Trophoblast cell (in vitro differentiated cells and primary cell): Measurements from ENCODE around the gene CCKAR.
"Not testable (repeated sequence)": the region's sequence is repeated elsewhere in the genome, so short reads cannot be mapped to it uniquely, and the experiment has no call there.

Experiments used
- DNase-seq, 2 donors: peaks; one replicate each; pipeline ENCODE4 v3.0.0-alpha.2; 2016
- H2AFZ ChIP-seq: 2 replicates; pipeline ENCODE4 v1.6.1; 2013; ENCODE audit warnings: low read length, moderate library complexity, mild to moderate bottlenecking; ENCODE audit not compliant: insufficient read depth, poor library complexity
- H2AK5ac ChIP-seq: 2 replicates; pipeline ENCODE4 v1.6.1; 2013; ENCODE audit warnings: mild to moderate bottlenecking, low read length
- H2BK120ac ChIP-seq: 2 replicates; pipeline ENCODE4 v1.6.1; 2013; ENCODE audit warnings: low read length, mild to moderate bottlenecking, moderate library complexity; ENCODE audit not compliant: insufficient read depth, poor library complexity
- H2BK12ac ChIP-seq: 2 replicates; pipeline ENCODE4 v1.6.1; 2013; ENCODE audit warnings: mild to moderate bottlenecking, low read length, moderate library complexity
- H2BK5ac ChIP-seq: 2 replicates; pipeline ENCODE4 v1.6.1; 2013; ENCODE audit warnings: low read length, low read depth, moderate library complexity, mild to moderate bottlenecking; ENCODE audit not compliant: poor library complexity
- H3K14ac ChIP-seq: 2 replicates; pipeline ENCODE4 v1.6.1; 2013; ENCODE audit warnings: mild to moderate bottlenecking, low read length
- H3K18ac ChIP-seq: 2 replicates; pipeline ENCODE4 v1.6.1; 2013; ENCODE audit warnings: mild to moderate bottlenecking, low read length
- H3K23ac ChIP-seq: 2 replicates; pipeline ENCODE4 v1.6.1; 2013; ENCODE audit warnings: low read length
- H3K27ac ChIP-seq: 2 replicates; pipeline ENCODE4 v1.5.1; 2013; ENCODE audit warnings: low read depth, mild to moderate bottlenecking, inconsistent platforms, low read length, moderate library complexity
- H3K27me3 ChIP-seq: 2 replicates; pipeline ENCODE4 v1.6.1; 2013; ENCODE audit warnings: inconsistent platforms, mild to moderate bottlenecking, low read length, moderate library complexity; ENCODE audit not compliant: insufficient read depth
- H3K36me3 ChIP-seq, 2 experiments: 1 replicate in 1 of 2; 2 replicates in 1 of 2; pipeline ENCODE4 v1.6.1; 2013; ENCODE audit warnings: low read length in 2 of 2, mild to moderate bottlenecking in 2 of 2, moderate library complexity in 1 of 2; ENCODE audit not compliant: insufficient read depth in 2 of 2, control insufficient read depth in 1 of 2
- H3K4ac ChIP-seq: 2 replicates; pipeline ENCODE4 v1.6.1; 2013; ENCODE audit warnings: low read depth, mild to moderate bottlenecking, low read length, moderate library complexity
- H3K4me1 ChIP-seq, 2 experiments: 1 replicate in 1 of 2; 2 replicates in 1 of 2; pipeline ENCODE4 v1.6.1; 2013; ENCODE audit warnings: low read length in 2 of 2, mild to moderate bottlenecking in 2 of 2, moderate library complexity in 1 of 2; ENCODE audit not compliant: insufficient read depth in 2 of 2, control insufficient read depth in 1 of 2
- H3K4me2 ChIP-seq: 2 replicates; pipeline ENCODE4 v1.6.1; 2013; ENCODE audit warnings: inconsistent platforms, mild to moderate bottlenecking, low read length, moderate library complexity
- H3K4me3 ChIP-seq: 2 replicates; pipeline ENCODE4 v1.5.1; 2013; ENCODE audit warnings: mild to moderate bottlenecking, low read depth, low read length, inconsistent platforms
- H3K79me1 ChIP-seq: one replicate; pipeline ENCODE4 v1.6.1; 2013; ENCODE audit warnings: low read length
- H3K79me2 ChIP-seq: 2 replicates; pipeline ENCODE4 v1.6.1; 2013; ENCODE audit warnings: low read length, mild to moderate bottlenecking; ENCODE audit not compliant: control insufficient read depth, insufficient read depth, poor library complexity
- H3K9ac ChIP-seq: 2 replicates; pipeline ENCODE4 v1.6.1; 2013; ENCODE audit warnings: mild to moderate bottlenecking, low read length
- H3K9me3 ChIP-seq: 2 replicates; pipeline ENCODE4 v1.6.1; 2013; ENCODE audit warnings: low read depth, mild to moderate bottlenecking, control low read depth, inconsistent platforms, low read length; ENCODE audit not compliant: insufficient read depth
- H4K12ac ChIP-seq: 2 replicates; pipeline ENCODE4 v1.6.1; 2013; ENCODE audit warnings: low read depth, mild to moderate bottlenecking, low read length, moderate library complexity
- H4K8ac ChIP-seq: 2 replicates; pipeline ENCODE4 v1.6.1; 2013; ENCODE audit warnings: low read depth, mild to moderate bottlenecking, low read length, moderate library complexity
- H4K91ac ChIP-seq: one replicate; pipeline ENCODE4 v1.6.1; 2013; ENCODE audit warnings: low read depth, mild to moderate bottlenecking, low read length, moderate library complexity
- WGBS: extraction: QIAGEN DNeasy Blood & Tissue Kit; methylation state at CpG from one replicate; pipeline ENCODE4 v1.1.7; 2013; ENCODE audit warnings: missing lambda C conversion rate; ENCODE audit not compliant: insufficient read length, insufficient coverage; ENCODE audit errors: extremely low coverage; 5-methylcytosine and 5-hydroxymethylcytosine counted together

The CCKAR gene

GRCh38 chr4:26500565-26500999 lies 10.3 kb upstream of the CCKAR start:
- not testable (repeated sequence) for H4K8ac ChIP-seq, H3K9me3 ChIP-seq, H3K9ac ChIP-seq, H3K79me2 ChIP-seq, H3K27ac ChIP-seq, H3K23ac ChIP-seq, H2BK5ac ChIP-seq, H3K27me3 ChIP-seq, H3K4ac ChIP-seq, H2BK12ac ChIP-seq, H4K12ac ChIP-seq, H3K4me1 ChIP-seq, H3K4me3 ChIP-seq, H2BK120ac ChIP-seq, H3K14ac ChIP-seq, H3K36me3 ChIP-seq, H3K18ac ChIP-seq, H2AFZ ChIP-seq, H2AK5ac ChIP-seq, H4K91ac ChIP-seq, H3K4me2 ChIP-seq, H3K79me1 ChIP-seq
- peak; percentile 62 to 81 for DNase-seq
- no CpG with 5 or more reads among the region's 9 CpGs for WGBS

- H3K27ac ChIP-seq = no peak overlapping the region
- H3K4me2 ChIP-seq = no peak overlapping the region
- no peak overlapping the region for H2AK5ac ChIP-seq
- no peak overlapping the region for H4K12ac ChIP-seq
- no peaks in the 10 kb centered on the region for H3K36me3 ChIP-seq
- H3K79me2 ChIP-seq = no peaks in the 10 kb centered on the region
- H3K9ac ChIP-seq = no peak overlapping the region
- H2BK5ac ChIP-seq = no peak overlapping the region
- no peaks in the 10 kb centered on the region for H3K4me1 ChIP-seq
- no peak overlapping the region for H4K91ac ChIP-seq
- WGBS = no CpG with 5 or more reads among the region's 8 CpGs
- H2AFZ ChIP-seq = no peak overlapping the region
- no peak overlapping the region for H3K23ac ChIP-seq
- H3K9me3 ChIP-seq = peaks cover 1% of the 10 kb centered on the region
- DNase-seq = no peak
- no peak overlapping the region for H3K18ac ChIP-seq
- H3K27me3 ChIP-seq = no peaks in the 10 kb centered on the region
- no peak overlapping the region for H4K8ac ChIP-seq
- no peak overlapping the region for H3K4ac ChIP-seq
- no peak overlapping the region for H2BK12ac ChIP-seq
- no peaks in the 10 kb centered on the region for H3K79me1 ChIP-seq
- H2BK120ac ChIP-seq = no peak overlapping the region
- no peak overlapping the region for H3K4me3 ChIP-seq
- H3K14ac ChIP-seq = no peak overlapping the region
Measured at GRCh38 chr4:26496207-26496783, 6.0 kb upstream of the CCKAR start.

DNA sequence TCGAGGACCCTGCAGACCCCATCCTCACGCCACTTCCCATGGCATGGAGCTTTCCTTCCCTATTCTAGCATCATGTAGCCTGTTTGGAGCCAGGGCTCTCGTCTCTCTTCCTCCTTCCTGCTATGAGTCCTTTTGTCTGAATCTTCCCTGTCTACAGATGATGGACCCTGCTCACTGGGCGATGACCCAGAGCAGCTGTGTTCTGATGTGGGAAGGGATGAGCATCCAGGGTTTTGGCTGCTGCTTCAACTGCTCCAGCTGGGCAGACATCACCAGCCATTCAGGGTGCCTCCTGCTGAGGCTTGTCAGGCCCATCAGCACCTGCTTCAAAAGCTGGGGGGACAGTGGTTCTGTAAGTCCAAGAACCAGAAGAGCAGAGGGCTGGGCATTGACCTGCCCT lies 3.2 kb upstream of the CCKAR start:
- Histone ChIP-seq H2BK5ac (no peak overlapping the region), H2AK5ac (no peak overlapping the region), H2AFZ (no peak overlapping the region), H3K4me1 (no peaks in the 10 kb centered on the region), H3K4me2 (no peak overlapping the region), H3K27me3 (no peaks in the 10 kb centered on the region), H3K23ac (no peak overlapping the region), H4K91ac (no peak overlapping the region), H3K36me3 (no peaks in the 10 kb centered on the region), H3K79me1 (no peaks in the 10 kb centered on the region), H3K9ac (no peak overlapping the region), H2BK12ac (no peak overlapping the region), H3K18ac (no peak overlapping the region), H3K4ac (no peak overlapping the region), H3K14ac (no peak overlapping the region), H3K4me3 (no peak overlapping the region), H3K27ac (no peak overlapping the region), H3K79me2 (no peaks in the 10 kb centered on the region), H2BK120ac (no peak overlapping the region), H3K9me3 (no peaks in the 10 kb centered on the region), H4K12ac (no peak overlapping the region), H4K8ac (no peak overlapping the region)
- DNase-seq = no peak
- no CpG with 5 or more reads among the region's 4 CpGs for WGBS

DNA sequence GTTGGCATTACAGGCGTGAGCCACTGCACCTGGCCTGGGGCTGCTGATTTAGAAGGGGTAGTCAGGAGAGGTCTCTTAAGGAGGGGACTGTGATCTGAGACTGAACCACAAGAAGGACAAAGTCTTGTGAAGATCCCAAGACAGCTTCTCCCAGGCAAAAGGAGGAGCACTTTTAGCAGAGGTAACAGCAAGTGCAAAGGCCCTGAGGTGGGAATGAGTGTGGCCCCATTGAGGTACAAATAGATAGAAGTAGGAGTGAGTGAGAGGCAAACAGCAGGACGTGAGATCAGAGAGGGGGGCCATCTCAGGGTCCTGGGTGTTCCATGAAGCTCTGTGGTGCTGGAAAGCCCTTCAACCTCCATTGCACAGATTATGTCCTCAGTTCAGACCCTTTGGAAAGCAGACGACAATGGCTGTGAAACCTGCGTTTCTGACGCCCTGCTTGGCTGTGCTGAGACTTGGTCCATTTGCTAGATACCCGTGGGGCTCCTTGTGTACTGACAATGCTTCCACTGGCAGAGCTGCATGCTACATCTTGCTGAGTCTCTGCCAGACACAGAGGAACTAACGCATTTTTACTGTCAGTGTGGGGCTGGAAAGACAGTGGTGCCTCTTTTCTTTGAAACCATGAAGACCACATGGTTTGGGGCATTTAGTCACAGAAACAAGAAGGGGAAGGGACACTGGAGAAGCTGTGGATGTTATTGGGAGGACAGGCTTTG lies 1.3 kb upstream of the CCKAR start:
- H4K8ac ChIP-seq = no peak overlapping the region
- no peak overlapping the region for H3K4me2 ChIP-seq
- no peaks in the 10 kb centered on the region for H3K36me3 ChIP-seq
- no peaks in the 10 kb centered on the region for H3K9me3 ChIP-seq
- no peak for DNase-seq
- no peak overlapping the region for H4K91ac ChIP-seq
- WGBS = no CpG with 5 or more reads among the region's 7 CpGs
- no peaks in the 10 kb centered on the region for H3K79me1 ChIP-seq
- H2BK5ac ChIP-seq = no peak overlapping the region
- H3K79me2 ChIP-seq = no peaks in the 10 kb centered on the region
- H3K4me3 ChIP-seq = no peak overlapping the region
- H3K23ac ChIP-seq = no peak overlapping the region
- H3K4ac ChIP-seq = no peak overlapping the region
- H2BK120ac ChIP-seq = no peak overlapping the region
- no peaks in the 10 kb centered on the region for H3K27me3 ChIP-seq
- no peaks in the 10 kb centered on the region for H3K4me1 ChIP-seq
- no peak overlapping the region for H2AK5ac ChIP-seq
- no peak overlapping the region for H3K14ac ChIP-seq
- H3K27ac ChIP-seq = no peak overlapping the region
- no peak overlapping the region for H3K18ac ChIP-seq
- no peak overlapping the region for H4K12ac ChIP-seq
- no peak overlapping the region for H3K9ac ChIP-seq
- H2AFZ ChIP-seq = no peak overlapping the region
- no peak overlapping the region for H2BK12ac ChIP-seq
